Effector memory CD8-positive, alpha-beta T cell (primary cell): ENCODE results near the gene AIMP1.

Source experiments
- ATAC-seq: fragments of 150-1000 bp; cut with Tn5 transposase; replicated peaks from 2 replicates; pipeline ENCODE4 v1.10.0; 2021; ENCODE audit warnings: mild to moderate bottlenecking, moderate library complexity
- DNase-seq, 3 experiments: peaks; one replicate each; pipeline ENCODE4 v3.0.0; 2021
- H3K27ac Mint-ChIP-seq, 2 donors: one replicate each; pipeline ENCODE4 v1.8.0; 2022; ENCODE audit warnings: mild to moderate bottlenecking in 2 of 2, mixed read lengths in 2 of 2, moderate library complexity in 2 of 2
- H3K27me3 Mint-ChIP-seq, 2 donors: one replicate each; pipeline ENCODE4 v1.8.0; 2022; ENCODE audit warnings: mixed read lengths in 2 of 2
- H3K36me3 Mint-ChIP-seq: one replicate; pipeline ENCODE4 v1.8.0; 2022; ENCODE audit warnings: mild to moderate bottlenecking, moderate library complexity, mixed read lengths; ENCODE audit not compliant: insufficient read depth
- H3K4me1 Mint-ChIP-seq, 2 donors: one replicate each; pipeline ENCODE4 v1.8.0; 2022; ENCODE audit warnings: low read depth in 2 of 2, mixed read lengths in 2 of 2
- H3K4me3 Mint-ChIP-seq, 2 donors: one replicate each; pipeline ENCODE4 v1.8.0; 2022; ENCODE audit warnings: mild to moderate bottlenecking in 2 of 2, mixed read lengths in 2 of 2, moderate library complexity in 2 of 2
- H3K9me3 Mint-ChIP-seq, 2 donors: one replicate each; pipeline ENCODE4 v1.8.0; 2022; ENCODE audit warnings: mixed read lengths in 2 of 2

Gene AIMP1

DNA sequence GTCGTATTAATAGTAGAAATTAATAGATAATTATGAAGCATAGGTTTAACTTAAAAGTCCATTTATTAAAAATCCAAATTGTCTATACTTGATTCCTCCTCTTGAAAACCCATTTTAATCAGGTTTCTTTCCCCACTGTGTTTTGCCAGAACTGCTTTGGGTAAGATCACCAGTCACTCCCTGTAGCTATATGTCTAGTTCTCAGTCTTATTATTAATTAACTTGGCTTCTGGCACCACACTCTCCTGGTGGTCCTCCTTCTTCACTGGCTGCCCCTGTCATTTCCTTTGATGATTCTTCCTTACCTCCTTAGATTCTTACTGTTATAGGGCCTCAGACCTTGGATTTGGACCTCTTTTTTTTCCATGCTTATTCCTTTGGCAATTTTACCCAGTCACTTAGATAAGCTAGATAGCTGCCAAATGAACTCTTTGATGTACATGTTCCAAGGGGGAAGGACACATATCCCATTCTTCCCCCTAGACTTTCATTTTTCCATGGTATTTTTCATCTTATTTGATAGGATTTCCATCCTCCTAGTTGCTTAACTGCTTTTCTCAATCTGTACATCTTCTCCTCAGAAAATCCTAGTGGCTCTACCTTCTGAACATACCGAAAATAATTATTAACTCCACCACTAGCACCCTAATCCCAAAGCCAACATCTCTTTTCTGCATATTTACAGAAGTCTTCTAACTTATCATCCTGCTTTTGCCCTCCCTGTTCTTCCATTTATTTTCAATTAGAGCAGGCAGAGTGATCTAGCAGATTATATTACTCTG, 27.7 kb downstream of the AIMP1 start:
- DNase-seq = no peak
- Mint-ChIP-seq H3K27me3 (no peaks in the 10 kb centered on the region), H3K27ac (peak overlapping the region; percentile 2 to 26), H3K4me3 (peak overlapping the region in 1 of 2 donors; percentile 3), H3K9me3 (no peaks in the 10 kb centered on the region), H3K4me1 (peaks cover 33 to 52% of the 10 kb centered on the region in 2 donors), H3K36me3 (peaks cover 53% of the 10 kb centered on the region)
- ATAC-seq = no peak

DNA sequence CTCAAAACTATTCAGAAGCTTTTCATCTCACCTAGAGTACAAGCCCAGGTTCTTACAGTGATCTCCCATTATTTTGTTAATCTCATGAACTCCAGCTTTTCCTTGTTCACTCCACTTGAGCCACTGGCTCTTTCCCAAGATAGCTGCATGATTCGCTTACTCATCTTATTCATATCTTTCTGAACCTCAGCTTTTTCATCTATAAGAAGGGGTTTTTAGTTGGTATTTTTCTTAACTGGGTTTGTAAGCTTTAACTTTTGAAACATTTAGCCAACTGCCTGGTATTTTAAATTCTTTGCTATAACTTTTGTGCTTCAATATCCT, 28.3 kb downstream of the AIMP1 start:
- H3K36me3 Mint-ChIP-seq = peaks cover 54% of the 10 kb centered on the region
- H3K4me3 Mint-ChIP-seq = peak overlapping the region in 1 of 2 donors; percentile 3
- DNase-seq (no peak), ATAC-seq (no peak)
- peak overlapping the region; percentile 2 to 26 for H3K27ac Mint-ChIP-seq
- no peaks in the 10 kb centered on the region for H3K27me3 Mint-ChIP-seq
- H3K9me3 Mint-ChIP-seq = no peaks in the 10 kb centered on the region
- peaks cover 28 to 47% of the 10 kb centered on the region in 2 donors for H3K4me1 Mint-ChIP-seq

DNA sequence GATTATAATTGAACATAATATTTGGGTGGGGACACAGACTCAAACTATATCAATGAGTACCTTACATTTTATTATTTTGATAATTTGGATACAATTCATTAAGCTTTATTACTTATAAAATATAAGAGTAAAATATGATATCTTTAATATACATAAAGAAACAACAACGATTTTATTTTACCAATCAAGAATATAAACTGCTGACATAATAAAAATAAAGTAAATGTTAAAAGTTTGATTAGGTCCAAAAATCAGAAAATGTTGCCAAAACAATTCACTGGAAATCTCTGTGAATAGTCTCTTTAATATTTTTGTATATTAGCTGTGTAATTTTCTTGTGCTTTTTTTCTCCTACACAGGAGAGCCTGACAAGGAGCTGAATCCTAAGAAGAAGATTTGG, 30.8 kb downstream of the AIMP1 start:
- Mint-ChIP-seq H3K27ac (no peak overlapping the region), H3K36me3 (peaks cover 47% of the 10 kb centered on the region), H3K27me3 (no peaks in the 10 kb centered on the region), H3K4me1 (peaks cover 13 to 23% of the 10 kb centered on the region in 2 donors), H3K4me3 (no peak overlapping the region), H3K9me3 (no peaks in the 10 kb centered on the region)
- ATAC-seq = no peak
- no peak for DNase-seq

DNA sequence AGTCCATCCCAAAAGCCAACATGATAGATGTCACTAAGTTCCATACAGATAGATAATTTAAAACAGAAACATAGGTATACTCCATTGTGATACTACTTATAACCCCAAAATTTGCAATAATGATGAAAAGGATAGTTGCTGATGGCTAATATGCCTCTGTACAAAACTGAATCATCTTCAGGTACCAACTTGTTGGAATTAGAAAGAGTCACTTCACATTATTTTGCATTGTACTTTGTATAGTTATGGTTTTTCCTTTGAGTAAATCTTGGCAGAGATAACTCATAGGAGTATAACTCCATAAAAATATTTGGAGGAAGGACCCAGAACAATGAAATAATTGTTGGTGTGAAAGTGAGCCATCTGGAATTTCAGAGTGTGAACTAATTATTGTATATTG, 34.7 kb downstream of the AIMP1 start:
- Mint-ChIP-seq H3K9me3 (no peaks in the 10 kb centered on the region), H3K36me3 (peaks cover 33% of the 10 kb centered on the region), H3K27ac (no peak overlapping the region), H3K4me1 (peaks cover 0 to 2% of the 10 kb centered on the region in 2 donors), H3K27me3 (no peaks in the 10 kb centered on the region), H3K4me3 (no peak overlapping the region)
- DNase-seq (no peak), ATAC-seq (no peak)

DNA sequence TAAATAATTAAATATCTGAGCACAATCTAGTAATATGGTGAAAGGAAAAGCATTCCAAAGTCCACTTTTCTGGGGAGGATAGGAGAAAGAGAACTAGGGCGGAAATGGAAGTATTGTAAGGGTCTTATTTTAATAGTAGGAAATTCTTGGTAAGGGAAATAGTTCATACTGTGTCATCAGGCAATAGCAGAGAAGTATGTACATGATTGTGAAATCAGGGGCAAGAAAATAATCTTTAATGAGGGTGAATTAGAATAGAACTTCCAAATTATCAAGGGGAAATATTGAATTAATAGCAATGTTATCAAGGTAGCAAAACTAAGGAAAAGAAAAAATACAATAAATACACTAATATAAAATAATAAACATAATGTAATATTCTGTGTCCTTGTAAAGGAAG, 37.4 kb downstream of the AIMP1 start:
- Mint-ChIP-seq H3K36me3 (peaks cover 10% of the 10 kb centered on the region), H3K4me1 (peaks cover 0 to 2% of the 10 kb centered on the region in 2 donors), H3K27me3 (no peaks in the 10 kb centered on the region), H3K9me3 (no peaks in the 10 kb centered on the region), H3K4me3 (no peak overlapping the region), H3K27ac (no peak overlapping the region)
- DNase-seq = no peak
- ATAC-seq = no peak

DNA sequence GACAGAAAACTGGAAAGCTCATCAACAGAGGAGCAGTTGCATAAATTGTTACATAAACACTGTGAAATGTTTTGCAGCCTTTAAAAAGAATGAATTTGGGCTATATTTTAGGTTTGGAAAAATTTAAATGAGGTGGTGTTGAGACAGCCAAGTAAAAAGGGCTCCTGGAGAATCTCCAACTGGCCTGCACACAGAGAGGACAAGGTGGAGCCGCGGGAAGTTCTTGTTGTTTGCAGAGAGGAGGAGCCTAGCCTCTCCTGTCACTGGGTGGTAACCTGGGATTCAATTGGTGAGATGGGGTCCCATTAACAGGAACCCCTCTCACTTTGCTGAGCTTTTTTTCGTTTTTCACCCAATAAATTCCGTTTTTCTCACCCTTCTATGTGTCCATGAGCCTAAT, 38.8 kb downstream of the AIMP1 start:
- Mint-ChIP-seq H3K4me1 (peaks cover 0 to 2% of the 10 kb centered on the region in 2 donors), H3K27ac (peak overlapping the region in 1 of 2 donors; percentile 2), H3K27me3 (no peaks in the 10 kb centered on the region), H3K36me3 (no peaks in the 10 kb centered on the region), H3K9me3 (no peaks in the 10 kb centered on the region), H3K4me3 (no peak overlapping the region)
- no peak for DNase-seq
- ATAC-seq = no peak

DNA sequence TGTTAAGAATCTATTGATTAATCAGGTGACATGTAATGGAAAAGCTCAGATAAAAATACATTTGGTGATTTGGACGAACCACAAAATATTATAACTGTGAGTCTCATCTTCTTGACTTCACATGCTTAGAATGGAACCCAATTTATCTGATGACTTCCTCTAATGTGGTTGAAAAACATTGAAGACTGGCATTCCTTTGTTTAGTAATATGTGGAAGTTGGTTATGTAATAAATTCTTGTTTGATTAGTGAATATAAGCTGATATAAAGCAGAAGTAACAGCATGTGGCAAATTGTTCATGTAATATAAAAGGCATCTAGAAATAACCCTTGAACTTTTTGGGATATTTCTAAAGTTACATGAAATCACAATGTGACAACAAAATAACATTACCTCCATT, 42.5 kb downstream of the AIMP1 start:
- no peak overlapping the region for H3K4me3 Mint-ChIP-seq
- ATAC-seq (no peak), DNase-seq (no peak)
- no peak overlapping the region for H3K27ac Mint-ChIP-seq
- peaks cover 0 to 2% of the 10 kb centered on the region in 2 donors for H3K4me1 Mint-ChIP-seq
- H3K36me3 Mint-ChIP-seq = no peaks in the 10 kb centered on the region
- H3K9me3 Mint-ChIP-seq = no peaks in the 10 kb centered on the region
- H3K27me3 Mint-ChIP-seq = peaks cover 6 to 8% of the 10 kb centered on the region in 2 donors

DNA sequence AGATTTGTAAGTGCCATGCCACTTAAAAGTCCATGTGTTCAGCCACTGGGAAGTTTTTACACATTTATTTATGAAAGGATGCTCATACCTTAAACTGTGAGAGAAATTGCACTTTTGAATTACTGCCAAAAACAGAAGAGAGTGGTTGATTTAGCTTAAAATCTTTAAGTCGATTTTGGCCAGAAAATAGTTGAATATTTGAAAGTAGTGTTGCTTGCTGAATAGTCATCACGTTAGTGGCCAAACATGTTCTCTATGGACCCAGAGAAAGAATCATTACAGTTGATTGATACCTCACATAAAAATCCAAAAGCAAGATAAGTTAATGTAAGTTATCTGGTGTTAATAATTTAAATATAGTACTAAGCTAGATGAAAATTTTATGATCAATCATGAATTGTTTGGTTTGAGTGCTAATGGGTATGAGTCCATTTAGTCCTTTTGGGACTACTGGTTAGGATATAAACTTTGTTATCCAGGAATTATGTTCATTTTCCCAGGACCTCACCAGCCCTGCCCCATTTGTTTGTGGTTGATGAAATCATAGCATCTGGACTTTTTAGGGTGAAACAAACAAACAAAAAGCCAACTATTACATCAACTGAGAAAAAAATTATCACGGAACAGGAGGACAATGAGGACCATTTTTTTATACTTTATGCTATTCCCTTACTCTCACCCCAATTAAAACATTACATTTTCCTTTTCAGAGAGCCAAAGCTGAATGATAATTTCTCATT, 45.9 kb downstream of the AIMP1 start:
- no peak for DNase-seq
- ATAC-seq = no peak
- Mint-ChIP-seq H3K4me1 (no peaks in the 10 kb centered on the region), H3K36me3 (no peaks in the 10 kb centered on the region), H3K9me3 (no peaks in the 10 kb centered on the region), H3K4me3 (no peak overlapping the region), H3K27me3 (peaks cover 11 to 20% of the 10 kb centered on the region in 2 donors), H3K27ac (no peak overlapping the region)

DNA sequence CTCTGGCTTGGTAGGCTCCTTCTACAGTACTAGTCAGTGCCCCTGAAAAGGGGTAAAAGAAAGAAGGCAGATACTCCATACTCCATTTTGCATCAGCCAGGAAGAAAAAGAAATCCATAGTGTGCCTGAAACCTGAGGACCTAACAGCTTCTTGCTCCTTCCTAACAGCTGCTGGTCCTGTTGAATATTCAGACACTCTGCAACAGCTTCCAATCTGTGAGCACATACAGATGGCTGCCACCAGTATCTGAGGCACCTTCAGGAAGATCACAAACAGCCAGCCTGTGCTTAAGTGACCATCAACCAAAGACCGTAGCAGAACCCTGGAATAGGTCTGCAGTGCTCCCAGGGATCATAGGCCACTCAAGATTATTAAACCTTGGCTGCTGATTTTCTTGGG, 47.9 kb downstream of the AIMP1 start:
- Mint-ChIP-seq H3K36me3 (no peaks in the 10 kb centered on the region), H3K9me3 (no peaks in the 10 kb centered on the region), H3K4me3 (no peak overlapping the region), H3K27ac (no peak overlapping the region), H3K4me1 (no peaks in the 10 kb centered on the region), H3K27me3 (peaks cover 25 to 26% of the 10 kb centered on the region in 2 donors)
- no peak for DNase-seq
- no peak for ATAC-seq

DNA sequence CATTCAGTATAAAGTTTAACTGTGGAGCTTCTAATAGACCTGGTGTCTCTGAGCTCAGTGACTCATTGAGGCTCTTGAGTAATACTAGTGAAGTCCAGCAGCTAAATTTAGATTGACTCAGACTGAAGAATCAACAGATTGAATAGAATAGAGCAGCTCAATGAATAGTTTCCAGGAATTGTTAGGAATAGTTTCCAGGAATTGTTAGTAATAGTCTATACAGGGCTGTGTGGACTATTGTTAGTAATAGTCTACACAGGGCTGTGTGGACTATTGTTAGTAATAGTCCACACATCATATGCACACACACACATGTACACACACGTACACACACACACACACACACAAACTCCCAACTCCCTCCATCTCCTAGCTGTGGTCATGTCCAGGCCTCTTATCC, 49.3 kb downstream of the AIMP1 start:
- Mint-ChIP-seq H3K9me3 (no peaks in the 10 kb centered on the region), H3K4me3 (no peak overlapping the region), H3K27ac (no peak overlapping the region), H3K36me3 (no peaks in the 10 kb centered on the region), H3K4me1 (no peaks in the 10 kb centered on the region), H3K27me3 (peaks cover 26 to 35% of the 10 kb centered on the region in 2 donors)
- ATAC-seq (no peak), DNase-seq (no peak)

DNA sequence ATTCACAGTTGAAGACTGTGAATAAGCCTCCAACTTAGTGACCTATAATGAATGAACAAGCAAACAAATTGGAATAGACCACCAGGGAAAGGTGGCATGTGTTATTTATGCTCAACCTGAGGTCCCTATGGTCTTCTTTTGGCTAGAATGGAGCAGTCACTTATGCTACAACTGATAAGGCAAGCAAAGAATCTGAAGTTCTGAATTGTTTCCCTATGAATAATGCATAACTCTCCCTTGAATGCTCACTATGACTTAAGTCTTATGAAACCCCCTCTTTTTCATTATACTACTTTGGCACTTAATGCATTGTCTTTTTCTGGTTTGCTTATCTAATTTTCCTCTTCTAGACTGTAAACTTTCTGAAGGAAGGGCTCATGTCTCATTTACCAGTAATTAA, 49.7 kb downstream of the AIMP1 start:
- H3K27ac Mint-ChIP-seq = no peak overlapping the region
- DNase-seq = no peak
- H3K27me3 Mint-ChIP-seq = peaks cover 26 to 35% of the 10 kb centered on the region in 2 donors
- no peak for ATAC-seq
- no peaks in the 10 kb centered on the region for H3K36me3 Mint-ChIP-seq
- no peaks in the 10 kb centered on the region for H3K4me1 Mint-ChIP-seq
- H3K9me3 Mint-ChIP-seq = no peaks in the 10 kb centered on the region
- no peak overlapping the region for H3K4me3 Mint-ChIP-seq

DNA sequence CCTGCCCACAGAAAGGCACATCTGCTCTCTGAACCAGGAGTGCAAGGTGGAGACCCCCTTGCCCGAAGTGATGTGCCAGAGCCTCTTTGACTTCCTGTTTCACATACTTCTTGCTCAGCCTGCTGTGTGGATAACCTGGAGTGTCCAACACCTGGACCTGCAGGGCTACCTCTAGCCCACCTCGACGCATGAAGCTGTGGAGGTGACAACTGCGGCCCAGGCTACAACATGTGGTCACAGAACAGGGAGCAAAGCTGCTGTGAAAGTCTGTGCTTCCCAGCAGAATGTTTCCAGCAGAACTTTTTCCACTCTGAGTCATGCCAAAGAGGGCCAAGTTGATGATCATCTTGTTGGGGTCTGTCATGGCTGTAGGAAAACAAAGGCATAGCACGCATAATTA, 50.7 kb downstream of the AIMP1 start:
- Mint-ChIP-seq H3K27me3 (peaks cover 26 to 35% of the 10 kb centered on the region in 2 donors), H3K27ac (no peak overlapping the region), H3K36me3 (no peaks in the 10 kb centered on the region), H3K4me1 (no peaks in the 10 kb centered on the region), H3K9me3 (no peaks in the 10 kb centered on the region), H3K4me3 (no peak overlapping the region)
- DNase-seq (no peak), ATAC-seq (no peak)

DNA sequence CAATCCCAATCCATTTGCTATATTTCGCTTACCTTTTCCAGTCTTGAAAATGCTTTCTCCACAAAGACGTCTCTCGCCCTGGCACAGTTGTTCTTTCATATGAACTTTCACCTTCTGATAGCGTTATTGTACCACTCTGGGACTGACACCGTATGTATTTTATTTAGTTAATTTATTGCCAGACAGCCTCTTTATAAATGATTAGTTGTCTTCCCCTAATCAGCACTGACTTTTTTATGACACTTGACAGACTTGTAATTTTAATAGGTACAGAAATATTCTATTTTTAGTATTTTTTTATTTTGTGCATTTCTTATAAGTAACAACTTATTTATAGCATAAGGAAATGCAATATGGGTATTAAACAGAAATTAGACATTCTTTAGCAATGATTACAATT, 52.3 kb downstream of the AIMP1 start, which contains the start of gene GIMD1:
GIMD1 (minus strand) TSS at position 101 of the 400 bp plus-strand sequence. CDS start 1,343 bp downstream, outside the sequence.
- Mint-ChIP-seq H3K4me3 (no peak within 1 kb of the TSS), H3K4me1 (no peaks in the 10 kb centered on the region), H3K9me3 (no peaks in the 10 kb centered on the region), H3K27me3 (peaks cover 24 to 36% of the 10 kb centered on the region in 2 donors), H3K27ac (no peak within 1 kb of the TSS), H3K36me3 (peaks cover 4% of the 10 kb centered on the region)
- no peak for ATAC-seq
- no peak for DNase-seq

DNA sequence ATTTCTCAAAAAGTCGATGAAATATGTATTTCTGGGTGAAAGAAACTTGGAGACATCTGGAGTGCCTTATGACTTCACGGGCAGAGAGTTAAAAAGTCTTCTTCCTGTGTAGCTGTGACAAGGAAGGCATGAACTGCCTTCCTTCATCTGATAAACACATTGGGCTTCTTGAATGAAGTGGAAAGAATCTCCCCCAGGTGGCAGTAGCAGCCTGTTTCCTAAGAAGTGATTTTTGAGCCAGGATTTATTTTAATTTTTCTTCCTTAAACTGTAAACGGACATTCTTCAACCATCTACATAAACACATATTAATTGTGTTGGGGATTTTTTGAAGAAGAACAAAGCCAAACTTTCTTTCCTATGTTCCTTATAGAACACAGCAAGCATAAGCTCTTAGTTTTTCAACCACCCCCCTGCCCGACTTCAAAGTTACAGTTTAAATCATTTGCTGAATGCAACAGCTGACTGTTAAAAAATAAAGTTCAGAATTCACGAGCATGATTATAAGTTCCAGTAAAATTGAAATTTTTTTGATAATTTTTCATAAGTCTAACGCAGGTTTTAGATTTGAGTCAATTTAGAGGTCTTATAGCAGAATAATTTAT, 53.2 kb downstream of the AIMP1 start:
- no peaks in the 10 kb centered on the region for H3K4me1 Mint-ChIP-seq
- H3K36me3 Mint-ChIP-seq = peaks cover 4% of the 10 kb centered on the region
- no peaks in the 10 kb centered on the region for H3K9me3 Mint-ChIP-seq
- H3K4me3 Mint-ChIP-seq = no peak overlapping the region
- ATAC-seq (no peak), DNase-seq (no peak)
- no peak overlapping the region for H3K27ac Mint-ChIP-seq
- peaks cover 33 to 37% of the 10 kb centered on the region in 2 donors for H3K27me3 Mint-ChIP-seq
